Measurements from ENCODE around the gene VASN.
"Not testable (repeated sequence)": the region's sequence is repeated elsewhere in the genome, so short reads cannot be mapped to it uniquely, and the experiment has no call there.

Gene VASN

DNA sequence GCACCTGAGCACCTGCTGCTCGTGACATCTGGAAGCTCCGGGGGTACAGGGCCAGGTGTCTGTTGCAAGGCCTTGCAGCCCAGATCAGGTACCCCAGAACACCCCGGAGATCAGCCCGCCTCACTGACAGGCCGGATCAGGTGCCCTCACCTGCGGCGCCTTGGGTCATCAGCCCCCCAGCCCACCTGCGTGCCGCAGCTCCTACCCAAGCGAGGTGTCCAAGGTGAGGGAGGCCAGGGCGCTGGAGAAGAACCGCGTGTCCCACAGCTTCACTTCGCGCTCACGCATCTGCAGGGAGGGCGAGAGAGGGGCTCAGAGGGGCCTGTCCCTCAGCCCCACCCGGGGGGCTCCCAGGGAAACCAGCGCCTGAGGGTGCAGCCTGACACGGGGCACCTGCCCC, 16.1 kb downstream of the VASN start:
- peaks cover 24% of the 10 kb centered on the region for H3K36me3 Mint-ChIP-seq
- H3K4me1 Mint-ChIP-seq: no peaks in the 10 kb centered on the region
- H3K9me3 Mint-ChIP-seq: no peaks in the 10 kb centered on the region
- no peak overlapping the region for H3K4me3 Mint-ChIP-seq
- DNase-seq (ENCODE audit: low spot score in 2 of 2) (no peak), ATAC-seq (ENCODE audit: low read depth) (no peak)
- H3K27me3 Mint-ChIP-seq: no peaks in the 10 kb centered on the region
- H3K27ac Mint-ChIP-seq: peak overlapping the region; percentile 41

DNA sequence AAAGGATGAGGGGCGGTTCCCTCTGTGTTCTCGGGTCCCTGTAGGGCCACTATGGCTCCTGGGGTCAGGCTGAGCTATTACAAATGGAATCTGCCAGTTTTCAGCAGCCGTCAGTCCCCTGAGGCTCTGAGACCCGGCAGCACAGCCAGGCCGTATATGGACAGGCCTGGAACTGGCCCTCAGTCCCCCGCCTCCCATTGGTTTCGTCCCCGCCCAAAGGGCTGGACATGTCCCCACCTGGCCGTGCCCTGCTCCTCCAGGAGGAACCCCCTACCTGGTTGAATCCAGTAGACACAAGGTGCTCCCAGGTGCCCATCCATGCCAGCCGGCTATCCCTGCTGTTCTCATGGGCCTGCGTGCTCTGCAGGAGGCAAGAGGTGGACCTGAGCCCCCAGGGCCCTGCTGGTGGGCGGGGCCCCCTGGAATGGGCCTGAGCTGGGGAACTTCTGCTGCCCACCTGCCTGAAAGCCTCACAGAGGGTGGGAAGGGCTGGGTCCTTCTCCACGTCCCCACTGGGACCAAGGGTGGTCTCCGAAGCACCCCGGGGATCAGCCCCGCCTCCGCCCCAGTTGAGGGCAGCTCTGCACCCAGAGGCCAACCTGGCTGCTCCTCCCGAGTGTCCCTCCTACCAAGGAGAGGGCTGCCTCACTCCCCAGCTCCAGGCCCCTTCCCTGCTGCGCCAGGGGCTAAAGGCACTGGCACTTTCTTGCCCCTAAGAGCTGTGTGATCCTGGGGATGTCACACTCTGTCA, 16.8 kb downstream of the VASN start:
- no peak overlapping the region for H3K4me3 Mint-ChIP-seq
- H3K4me1 Mint-ChIP-seq: no peaks in the 10 kb centered on the region
- H3K36me3 Mint-ChIP-seq: peaks cover 20% of the 10 kb centered on the region
- DNase-seq (ENCODE audit: low spot score in 2 of 2) (no peak), ATAC-seq (ENCODE audit: low read depth) (no peak)
- no peak overlapping the region for H3K27ac Mint-ChIP-seq
- H3K27me3 Mint-ChIP-seq: no peaks in the 10 kb centered on the region
- no peaks in the 10 kb centered on the region for H3K9me3 Mint-ChIP-seq

DNA sequence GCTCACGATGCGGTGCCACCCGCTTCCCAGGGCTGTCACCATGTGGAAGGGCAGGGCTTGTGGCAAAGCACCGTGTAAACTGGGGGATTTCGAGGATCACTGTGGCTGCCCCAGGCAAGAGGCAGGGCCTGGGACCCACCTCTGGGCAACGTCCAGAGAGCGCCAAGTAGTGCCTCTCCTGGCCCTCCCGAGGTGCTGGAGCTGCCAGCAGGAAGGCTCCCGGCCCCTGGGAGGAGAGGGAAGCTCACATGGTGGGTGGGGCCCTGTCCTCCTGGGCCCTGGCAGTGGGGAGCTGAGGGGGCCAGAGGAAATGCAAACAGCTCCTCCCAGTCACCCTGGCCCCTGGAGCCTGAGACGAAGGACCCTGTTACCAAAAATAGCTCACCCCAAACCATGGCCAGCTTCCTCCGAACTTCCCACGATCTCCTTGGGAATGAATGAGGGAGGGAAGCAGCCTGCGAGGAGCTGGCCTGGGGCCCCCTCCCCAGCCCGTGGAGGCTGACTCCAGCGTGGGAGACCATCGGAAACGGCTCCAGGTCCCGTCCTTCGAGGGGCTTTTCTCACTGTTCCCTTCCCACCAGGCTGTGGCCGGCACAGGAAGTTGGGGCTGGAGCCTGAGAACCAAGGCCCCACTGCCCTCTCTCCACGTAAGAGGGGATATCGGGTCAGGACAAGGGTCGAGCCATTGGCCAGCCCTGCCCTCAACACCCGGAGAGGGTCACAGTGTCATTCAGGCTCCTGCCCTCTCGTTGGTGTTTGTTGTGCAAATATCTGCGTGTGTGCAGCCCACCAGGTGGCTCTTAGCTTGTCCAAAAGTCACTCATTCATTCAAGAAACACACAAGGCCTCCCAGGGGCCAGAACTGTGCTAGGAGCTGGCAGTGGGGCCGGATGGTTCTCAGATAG, 17.7 kb downstream of the VASN start:
- no peaks in the 10 kb centered on the region for H3K27me3 Mint-ChIP-seq
- ATAC-seq (ENCODE audit: low read depth) (no peak), DNase-seq (ENCODE audit: low spot score in 2 of 2) (no peak)
- no peak overlapping the region for H3K4me3 Mint-ChIP-seq
- no peak overlapping the region for H3K27ac Mint-ChIP-seq
- H3K9me3 Mint-ChIP-seq: no peaks in the 10 kb centered on the region
- peaks cover 21% of the 10 kb centered on the region for H3K36me3 Mint-ChIP-seq
- H3K4me1 Mint-ChIP-seq: no peaks in the 10 kb centered on the region

DNA sequence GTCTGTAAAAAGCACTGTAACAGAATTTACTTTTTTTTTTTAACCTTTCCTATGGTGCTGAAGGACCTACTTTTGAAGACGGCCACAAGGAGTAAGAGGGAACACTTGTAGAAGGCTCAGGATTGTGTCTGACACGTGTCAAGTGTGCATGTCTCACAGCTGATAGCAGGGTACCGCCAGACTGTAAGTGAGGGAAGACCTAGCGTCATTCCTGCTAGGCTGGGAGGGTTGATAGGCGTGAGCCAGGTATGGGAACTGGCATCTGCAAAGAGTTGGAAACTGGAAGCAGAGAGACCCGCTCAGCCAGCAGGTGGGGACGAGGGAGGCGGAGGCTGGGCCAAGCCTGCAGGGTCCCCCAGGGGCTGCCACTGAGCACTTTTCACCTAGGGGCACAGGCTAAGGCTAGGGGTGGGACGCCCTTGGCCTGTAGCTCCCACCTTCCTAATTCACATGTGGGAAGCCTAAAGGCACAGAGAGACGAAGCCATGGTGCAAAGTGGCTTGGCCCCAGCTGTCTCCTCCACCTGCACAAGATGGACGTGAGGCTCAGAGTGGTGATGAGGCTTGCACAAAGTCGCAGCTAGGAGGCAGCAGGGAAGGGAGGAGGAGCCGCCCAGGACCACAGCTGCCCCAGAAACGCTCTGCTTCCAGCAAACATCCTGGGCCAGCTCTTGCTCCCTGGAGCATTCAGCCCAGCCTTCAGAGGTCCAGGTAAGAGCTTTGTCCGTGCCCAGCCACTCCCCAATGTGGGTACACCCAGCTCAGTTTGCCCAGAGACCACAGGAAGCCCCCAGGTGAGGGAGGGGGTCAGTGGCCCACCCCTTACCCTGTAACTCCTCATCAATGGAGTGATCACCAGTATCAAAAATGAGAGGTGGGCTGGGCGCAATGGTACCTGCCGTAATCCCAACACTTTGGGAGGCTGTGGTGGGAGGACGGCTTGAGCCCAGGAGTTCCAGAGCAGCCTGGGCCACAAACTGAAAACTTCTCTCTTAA, 18.9 kb downstream of the VASN start:
- no peaks in the 10 kb centered on the region for H3K9me3 Mint-ChIP-seq
- peaks cover 23% of the 10 kb centered on the region for H3K36me3 Mint-ChIP-seq
- DNase-seq (ENCODE audit: low spot score in 2 of 2) (no peak), ATAC-seq (ENCODE audit: low read depth) (no peak)
- peaks cover 1% of the 10 kb centered on the region for H3K4me1 Mint-ChIP-seq
- H3K27me3 Mint-ChIP-seq: no peaks in the 10 kb centered on the region
- no peak overlapping the region for H3K4me3 Mint-ChIP-seq
- H3K27ac Mint-ChIP-seq: no peak overlapping the region

DNA sequence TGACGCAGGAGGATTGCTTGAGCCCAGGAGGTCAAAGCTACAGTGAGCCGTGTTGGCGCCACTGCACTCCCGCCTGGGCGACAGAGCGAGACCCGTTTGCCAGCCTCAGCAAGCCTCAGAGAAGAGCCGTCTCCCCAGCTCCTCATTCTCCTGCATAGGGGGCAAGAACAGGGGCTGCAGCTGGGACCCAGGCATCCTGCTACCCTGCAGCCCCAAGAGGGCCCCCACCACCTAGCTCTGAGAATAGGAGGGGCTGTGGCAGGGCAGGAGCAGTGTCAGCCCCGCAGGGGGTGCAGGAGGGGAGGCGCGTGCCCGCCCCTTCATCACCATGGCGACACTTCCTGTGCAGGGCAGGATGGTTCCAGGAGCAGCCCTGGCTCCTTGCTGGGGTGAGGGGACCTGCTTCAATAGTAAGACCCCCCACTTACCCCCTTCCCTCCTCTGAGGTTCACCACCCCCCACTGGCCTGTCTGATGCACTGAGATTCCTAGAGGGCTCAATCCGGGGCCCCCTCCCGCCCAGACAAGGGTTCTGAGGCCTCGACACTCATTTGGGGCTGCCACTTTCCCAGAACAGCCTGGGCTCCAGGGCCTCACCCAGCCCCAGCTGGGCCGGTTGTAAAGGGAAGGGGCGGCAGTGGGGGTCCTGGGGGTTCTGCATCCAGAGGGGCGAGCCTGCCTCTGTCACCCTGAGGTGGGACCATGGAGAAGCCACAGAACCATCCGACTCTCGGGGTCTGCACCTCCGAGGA, 20.2 kb downstream of the VASN start:
- no peak overlapping the region for H3K4me3 Mint-ChIP-seq
- no peak overlapping the region for H3K27ac Mint-ChIP-seq
- peak; percentile 12 for ATAC-seq (ENCODE audit: low read depth)
- H3K4me1 Mint-ChIP-seq: peaks cover 3% of the 10 kb centered on the region
- DNase-seq (ENCODE audit: low spot score in 2 of 2): no peak
- H3K36me3 Mint-ChIP-seq: peaks cover 26% of the 10 kb centered on the region
- no peaks in the 10 kb centered on the region for H3K9me3 Mint-ChIP-seq
- no peaks in the 10 kb centered on the region for H3K27me3 Mint-ChIP-seq

DNA sequence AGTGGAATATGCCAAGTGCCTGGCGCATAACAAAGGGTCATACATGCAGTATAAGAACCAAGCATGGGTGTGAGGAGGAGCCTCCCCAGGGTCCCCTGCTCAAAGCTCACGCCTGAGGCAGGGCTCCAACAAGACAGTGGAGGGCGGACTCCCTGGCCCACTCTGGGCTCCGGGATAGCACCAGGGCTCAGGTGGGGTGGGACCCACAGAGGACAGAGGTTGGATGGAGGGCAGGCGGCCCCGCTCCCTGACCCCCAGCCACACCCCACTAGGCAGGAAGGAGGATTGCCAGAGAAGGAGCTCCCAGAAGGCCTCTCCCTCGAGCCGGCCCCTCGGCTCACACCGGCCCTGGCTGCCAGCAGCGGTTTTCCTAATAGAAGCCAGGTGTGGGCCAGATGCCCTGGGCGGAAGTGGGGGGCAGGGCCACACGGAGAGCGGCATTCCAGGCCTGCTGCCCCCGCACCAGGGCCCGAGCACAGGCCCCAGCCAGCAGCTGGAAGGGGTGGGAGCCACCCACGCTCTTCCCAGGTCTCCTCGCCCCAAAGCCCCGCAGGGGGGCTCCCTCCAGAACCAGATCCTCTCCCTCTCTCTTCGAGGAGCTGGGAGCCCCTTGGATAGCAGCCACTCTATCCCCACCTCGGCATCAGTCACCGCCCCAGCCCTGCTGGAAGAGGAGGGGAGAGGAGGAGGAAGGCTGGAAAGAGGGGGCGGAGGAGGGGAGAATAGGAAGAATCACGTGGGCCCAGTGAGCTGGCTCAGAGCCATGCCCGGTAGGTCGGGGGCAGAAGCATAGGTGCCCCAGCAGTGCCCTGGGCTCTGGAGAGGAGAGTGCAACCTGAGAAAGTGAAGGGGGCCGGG, 21.0 kb downstream of the VASN start:
- Mint-ChIP-seq H3K27me3 (no peaks in the 10 kb centered on the region), H3K9me3 (no peaks in the 10 kb centered on the region), H3K36me3 (peaks cover 23% of the 10 kb centered on the region), H3K27ac (no peak overlapping the region), H3K4me1 (peaks cover 3% of the 10 kb centered on the region), H3K4me3 (no peak overlapping the region)
- ATAC-seq (ENCODE audit: low read depth) (no peak), DNase-seq (ENCODE audit: low spot score in 2 of 2) (no peak)

DNA sequence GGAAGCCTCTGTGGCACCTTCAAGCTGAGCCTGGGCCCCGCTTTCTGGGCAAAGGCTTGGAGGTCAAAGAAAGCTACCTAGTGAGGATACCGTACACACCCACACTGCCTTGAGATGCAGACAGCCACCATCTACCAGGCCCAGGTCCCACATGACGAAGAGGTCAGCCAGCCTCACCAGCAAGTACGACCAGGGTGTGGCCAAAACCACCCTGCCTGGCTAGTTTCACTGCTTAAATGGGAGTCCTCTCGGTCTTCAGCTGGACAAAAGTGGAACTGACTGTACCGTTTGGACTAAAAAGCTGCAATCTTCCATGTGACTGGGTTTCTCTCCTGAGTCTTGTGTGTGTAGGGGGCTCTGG, 21.6 kb downstream of the VASN start:
- no peaks in the 10 kb centered on the region for H3K9me3 Mint-ChIP-seq
- no peak overlapping the region for H3K27ac Mint-ChIP-seq

DNA sequence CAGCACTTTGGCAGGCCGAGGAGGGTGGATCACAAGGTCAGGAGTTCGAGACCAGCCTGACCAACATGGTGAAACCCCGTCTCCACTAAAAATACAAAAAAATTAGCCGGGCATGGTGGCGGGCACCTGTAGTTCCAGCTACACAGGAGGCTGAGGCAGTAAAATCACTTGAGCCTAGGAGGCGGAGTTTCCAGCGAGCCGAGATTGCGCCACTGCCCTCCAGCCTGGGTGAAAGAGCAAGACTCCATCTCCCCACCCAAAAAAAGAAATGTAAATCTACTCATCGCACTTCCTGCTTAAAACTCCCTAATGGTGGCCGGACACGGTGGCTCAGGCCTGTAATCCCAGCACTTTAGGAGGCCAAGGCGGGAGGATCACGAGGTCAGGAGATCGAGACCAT, 22.2 kb downstream of the VASN start:
- peaks cover 22% of the 10 kb centered on the region for H3K36me3 Mint-ChIP-seq
- not testable (repeated sequence) for DNase-seq (ENCODE audit: low spot score in 2 of 2); H3K27me3 Mint-ChIP-seq; H3K4me1 Mint-ChIP-seq; H3K27ac Mint-ChIP-seq; H3K9me3 Mint-ChIP-seq; ATAC-seq (ENCODE audit: low read depth); H3K4me3 Mint-ChIP-seq

More for the DNA sequence above, 21.6 kb downstream of the VASN start:
- DNase-seq (ENCODE audit: low spot score in 2 of 2): no peak
- H3K4me3 Mint-ChIP-seq: no peak overlapping the region
- peaks cover 23% of the 10 kb centered on the region for H3K36me3 Mint-ChIP-seq
- no peaks in the 10 kb centered on the region for H3K27me3 Mint-ChIP-seq
- H3K4me1 Mint-ChIP-seq: peaks cover 3% of the 10 kb centered on the region
- no peak for ATAC-seq (ENCODE audit: low read depth)

DNA sequence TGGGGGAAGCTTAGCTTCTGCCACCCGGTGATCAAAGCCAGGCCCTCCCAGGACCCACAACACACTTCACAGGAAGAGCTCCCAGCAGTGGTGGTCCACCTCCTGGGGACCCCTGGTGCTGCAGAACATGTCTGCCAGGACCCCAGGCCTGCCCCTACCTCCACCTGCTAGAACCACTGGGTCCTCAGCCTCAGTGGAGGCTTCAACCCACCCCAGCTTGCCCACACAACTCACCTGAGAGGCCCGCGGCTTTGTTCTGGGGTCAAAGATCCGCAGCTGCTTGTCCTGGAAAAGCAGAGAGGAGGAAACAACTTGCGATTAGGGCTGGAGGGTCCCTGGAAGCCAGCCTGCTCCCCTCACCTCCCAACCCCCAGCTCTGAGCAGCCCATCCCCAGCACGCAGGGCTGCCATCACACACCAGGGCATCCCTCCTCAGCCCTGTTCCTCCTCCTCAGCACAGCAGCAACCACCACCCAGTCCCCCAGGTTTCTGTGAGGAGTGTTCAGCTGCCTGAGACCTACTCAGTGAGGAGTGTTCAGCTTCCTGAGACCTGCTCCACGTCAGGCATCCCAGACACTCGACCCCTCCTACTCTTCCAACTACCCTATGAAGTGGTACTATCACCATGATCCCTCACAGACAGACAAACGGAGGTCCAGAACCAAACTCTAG, 23.5 kb downstream of the VASN start:
- no peak for DNase-seq (ENCODE audit: low spot score in 2 of 2)
- Mint-ChIP-seq H3K36me3 (peaks cover 27% of the 10 kb centered on the region), H3K4me1 (peaks cover 5% of the 10 kb centered on the region), H3K27ac (peak overlapping the region; percentile 56), H3K27me3 (no peaks in the 10 kb centered on the region), H3K9me3 (no peaks in the 10 kb centered on the region), H3K4me3 (no peak overlapping the region)
- no peak for ATAC-seq (ENCODE audit: low read depth)

DNA sequence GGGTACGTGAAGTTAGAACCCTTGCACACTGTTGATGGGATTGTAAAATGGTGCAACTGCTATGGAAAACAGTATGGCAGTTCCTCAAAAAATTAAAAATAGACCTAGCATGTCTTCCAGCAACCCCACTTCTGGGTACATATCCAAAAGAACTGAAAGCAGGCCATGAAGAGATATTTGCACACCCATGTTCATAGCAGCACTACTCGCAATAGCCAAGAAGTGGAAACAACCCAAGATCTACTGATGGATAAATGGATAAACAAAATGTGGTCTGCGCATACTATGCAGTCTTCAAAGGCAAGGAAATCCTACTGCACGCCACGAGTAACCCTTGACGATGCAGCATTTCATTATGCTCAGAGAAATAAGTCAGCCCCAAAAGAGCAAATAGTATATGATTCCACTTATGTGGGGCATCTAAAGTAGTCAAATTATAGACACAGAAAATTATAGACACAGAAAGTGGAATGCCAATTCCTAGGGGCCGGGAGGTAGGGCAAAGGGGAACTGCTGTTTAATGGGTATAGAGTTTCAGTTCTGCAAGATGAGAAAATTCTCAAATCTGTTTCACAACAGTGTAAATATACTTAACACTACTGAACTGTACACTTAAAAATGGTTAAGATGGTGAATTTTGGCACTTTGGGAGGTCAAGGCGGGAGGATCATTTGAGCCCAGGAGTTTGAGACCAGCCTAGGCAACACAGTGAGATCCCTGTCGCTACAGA, 27.5 kb downstream of the VASN start:
- no peaks in the 10 kb centered on the region for H3K9me3 Mint-ChIP-seq
- ATAC-seq (ENCODE audit: low read depth) (no peak), DNase-seq (ENCODE audit: low spot score in 2 of 2) (no peak)
- H3K27me3 Mint-ChIP-seq: no peaks in the 10 kb centered on the region
- H3K4me3 Mint-ChIP-seq: no peak overlapping the region
- H3K27ac Mint-ChIP-seq: no peak overlapping the region
- H3K36me3 Mint-ChIP-seq: peaks cover 28% of the 10 kb centered on the region
- peaks cover 19% of the 10 kb centered on the region for H3K4me1 Mint-ChIP-seq

DNA sequence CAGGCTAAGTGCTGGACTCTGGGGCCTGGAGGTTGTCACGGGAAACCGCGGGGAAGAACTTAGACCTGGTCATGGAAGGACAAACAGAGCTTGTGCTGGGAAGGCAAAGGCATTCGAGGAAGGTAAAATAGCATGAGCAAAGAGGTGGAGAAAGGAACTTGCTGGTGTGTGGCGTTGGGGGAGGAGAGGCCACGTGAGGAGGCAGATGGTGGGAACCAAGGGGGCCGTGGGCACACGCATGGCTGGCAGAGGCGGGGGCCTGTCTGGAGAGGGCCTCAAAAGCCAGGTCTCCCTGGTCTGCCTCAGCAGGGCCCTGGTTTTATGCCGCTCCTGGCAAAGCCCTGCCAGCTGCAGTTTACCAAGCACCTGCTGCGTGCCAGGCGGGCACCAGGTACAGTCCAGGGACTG, 29.4 kb downstream of the VASN start:
- Mint-ChIP-seq H3K4me1 (peaks cover 22% of the 10 kb centered on the region), H3K9me3 (no peaks in the 10 kb centered on the region), H3K4me3 (no peak overlapping the region), H3K27me3 (no peaks in the 10 kb centered on the region), H3K36me3 (peaks cover 33% of the 10 kb centered on the region), H3K27ac (peak overlapping the region; percentile 88)
- DNase-seq (ENCODE audit: low spot score in 2 of 2): no peak
- ATAC-seq (ENCODE audit: low read depth): no peak

DNA sequence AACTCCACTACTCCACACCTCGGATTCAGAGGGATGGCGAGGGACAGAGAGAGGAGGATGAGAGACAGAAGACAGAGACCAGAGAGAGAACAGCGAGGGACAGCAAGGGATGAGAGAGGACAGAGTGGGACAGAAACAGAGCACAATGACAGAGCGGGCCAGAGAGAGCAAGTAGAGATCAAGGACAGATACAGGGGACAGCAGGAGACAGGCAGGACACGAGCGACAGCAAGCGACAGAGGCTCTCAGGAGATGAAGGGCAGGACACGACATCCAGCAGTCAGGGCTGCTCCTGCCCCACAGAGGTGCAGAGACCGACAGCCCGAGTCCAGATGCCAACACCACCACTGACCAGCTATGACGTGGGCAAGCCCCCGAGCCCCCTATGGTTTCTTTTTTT, 29.9 kb downstream of the VASN start:
- Mint-ChIP-seq H3K9me3 (no peaks in the 10 kb centered on the region), H3K4me3 (no peak overlapping the region), H3K4me1 (peaks cover 22% of the 10 kb centered on the region), H3K27ac (peak overlapping the region; percentile 88), H3K36me3 (peaks cover 34% of the 10 kb centered on the region), H3K27me3 (no peaks in the 10 kb centered on the region)
- no peak for DNase-seq (ENCODE audit: low spot score in 2 of 2)
- ATAC-seq (ENCODE audit: low read depth): no peak

Measured in memory B cell (primary cell).